NCI-H128 (cell line): ENCODE data around the gene SMDT1.

Source experiments
- DNase-seq: peaks from one replicate; lab custom pipeline; 2025; ENCODE audit not compliant: unreplicated experiment; lab: John Stamatoyannopoulos, UW

The SMDT1 gene

GRCh38 chr22:42079319-42080251 is at the start of gene SMDT1:
Gene SMDT1 (plus strand): TSS chr22:42079700. CDS start chr22:42079769, 69 bp downstream.
- DNase-seq: peak; percentile 89

- no peak for DNase-seq
Observed at GRCh38 chr22:42033263-42034181, 46.0 kb upstream of the SMDT1 start.

- no peak for DNase-seq
Observed at GRCh38 chr22:42035256-42035655, 44.2 kb upstream of the SMDT1 start.

GRCh38 chr22:42039271-42039670 is 40.2 kb upstream of the SMDT1 start:
- no peak for DNase-seq

GRCh38 chr22:42041784-42042183 is 37.7 kb upstream of the SMDT1 start:
- DNase-seq: no peak

- no peak for DNase-seq
Observed at GRCh38 chr22:42050641-42051180, 28.8 kb upstream of the SMDT1 start.

- DNase-seq: no peak
Observed at GRCh38 chr22:42052765-42053164, 26.7 kb upstream of the SMDT1 start.

GRCh38 chr22:42056757-42057511 is 22.6 kb upstream of the SMDT1 start:
- DNase-seq: no peak

- no peak for DNase-seq
Observed at GRCh38 chr22:42060489-42060888, 19.0 kb upstream of the SMDT1 start.

- no peak for DNase-seq
Observed at GRCh38 chr22:42061041-42061440, 18.5 kb upstream of the SMDT1 start.

- no peak for DNase-seq
Observed at GRCh38 chr22:42062506-42063170, 16.9 kb upstream of the SMDT1 start.

- no peak for DNase-seq
Observed at GRCh38 chr22:42064629-42065028, 14.9 kb upstream of the SMDT1 start.

GRCh38 chr22:42065438-42066125 is 13.9 kb upstream of the SMDT1 start:
- no peak for DNase-seq

GRCh38 chr22:42066126-42066761 is 13.3 kb upstream of the SMDT1 start:
- no peak for DNase-seq

- DNase-seq: no peak
Observed at GRCh38 chr22:42066937-42067336, 12.6 kb upstream of the SMDT1 start.

GRCh38 chr22:42067671-42068251 is 11.7 kb upstream of the SMDT1 start:
- DNase-seq: no peak

- no peak for DNase-seq
Observed at GRCh38 chr22:42068291-42068690, 11.2 kb upstream of the SMDT1 start.

- DNase-seq: no peak
Observed at GRCh38 chr22:42069801-42070516, 9.5 kb upstream of the SMDT1 start.
